Nephron progenitor cell (in vitro differentiated cells): ENCODE results near the gene CXCL17.
A peak's percentile ranks its signal among the peaks of the same experiment; 100 is the strongest.

ENCODE experiments used
- DNase-seq: peaks from one replicate; pipeline ENCODE4 v3.0.0; 2021
- H3K27ac Mint-ChIP-seq: 2 replicates; pipeline ENCODE4 v1.8.0; 2021; ENCODE audit warnings: mild to moderate bottlenecking, moderate library complexity, mixed read lengths
- H3K27me3 Mint-ChIP-seq: 2 replicates; pipeline ENCODE4 v1.8.0; 2021; ENCODE audit warnings: mild to moderate bottlenecking, low read depth, mixed read lengths; ENCODE audit not compliant: poor library complexity
- H3K36me3 Mint-ChIP-seq: 2 replicates; pipeline ENCODE4 v1.8.0; 2021; ENCODE audit warnings: low read depth, mixed read lengths
- H3K4me1 Mint-ChIP-seq: 2 replicates; pipeline ENCODE4 v1.8.0; 2021; ENCODE audit warnings: mixed read lengths
- H3K4me3 Mint-ChIP-seq: 2 replicates; pipeline ENCODE4 v1.8.0; 2021; ENCODE audit warnings: mild to moderate bottlenecking, moderate library complexity, mixed read lengths
- H3K9me3 Mint-ChIP-seq: 2 replicates; pipeline ENCODE4 v1.8.0; 2021; ENCODE audit warnings: mild to moderate bottlenecking, moderate library complexity, mixed read lengths
- TF ChIP-seq, protein P1 (sequence below): fragments of 200-600 bp; sonication (generic); IDR thresholded peaks from 2 replicates; pipeline ENCODE4 v1.5.0; 2021; ENCODE audit warnings: antibody characterized with exemption

The CXCL17 gene

DNA sequence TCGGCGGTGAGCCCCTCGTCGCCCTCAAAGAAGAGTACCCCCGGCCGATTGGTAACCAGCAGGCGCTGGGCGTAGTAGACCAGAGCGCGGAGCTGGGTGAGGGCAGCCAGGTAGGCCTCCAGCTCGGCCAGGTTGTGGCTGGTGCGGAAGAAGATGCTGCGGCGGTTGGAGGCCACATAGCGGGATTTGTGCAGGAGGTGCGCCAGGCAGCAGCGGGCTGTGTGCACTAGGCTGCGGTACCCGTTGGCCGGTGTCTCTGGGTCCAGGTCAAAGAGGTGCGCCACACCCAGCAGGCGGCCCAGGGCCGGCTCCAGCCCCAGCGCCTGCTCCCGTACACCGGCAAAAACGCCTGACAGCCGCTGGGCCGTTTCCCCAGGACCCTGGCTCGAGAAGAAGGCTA, 32.4 kb downstream of the CXCL17 start:
- H3K27me3 Mint-ChIP-seq = peaks cover 2% of the 10 kb centered on the region
- TF ChIP-seq, protein P1, sequence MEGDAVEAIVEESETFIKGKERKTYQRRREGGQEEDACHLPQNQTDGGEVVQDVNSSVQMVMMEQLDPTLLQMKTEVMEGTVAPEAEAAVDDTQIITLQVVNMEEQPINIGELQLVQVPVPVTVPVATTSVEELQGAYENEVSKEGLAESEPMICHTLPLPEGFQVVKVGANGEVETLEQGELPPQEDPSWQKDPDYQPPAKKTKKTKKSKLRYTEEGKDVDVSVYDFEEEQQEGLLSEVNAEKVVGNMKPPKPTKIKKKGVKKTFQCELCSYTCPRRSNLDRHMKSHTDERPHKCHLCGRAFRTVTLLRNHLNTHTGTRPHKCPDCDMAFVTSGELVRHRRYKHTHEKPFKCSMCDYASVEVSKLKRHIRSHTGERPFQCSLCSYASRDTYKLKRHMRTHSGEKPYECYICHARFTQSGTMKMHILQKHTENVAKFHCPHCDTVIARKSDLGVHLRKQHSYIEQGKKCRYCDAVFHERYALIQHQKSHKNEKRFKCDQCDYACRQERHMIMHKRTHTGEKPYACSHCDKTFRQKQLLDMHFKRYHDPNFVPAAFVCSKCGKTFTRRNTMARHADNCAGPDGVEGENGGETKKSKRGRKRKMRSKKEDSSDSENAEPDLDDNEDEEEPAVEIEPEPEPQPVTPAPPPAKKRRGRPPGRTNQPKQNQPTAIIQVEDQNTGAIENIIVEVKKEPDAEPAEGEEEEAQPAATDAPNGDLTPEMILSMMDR = no peak
- H3K36me3 Mint-ChIP-seq = peaks cover 19% of the 10 kb centered on the region
- H3K27ac Mint-ChIP-seq = no peak overlapping the region
- no peak for DNase-seq
- no peaks in the 10 kb centered on the region for H3K9me3 Mint-ChIP-seq
- no peak overlapping the region for H3K4me3 Mint-ChIP-seq
- peaks cover 31% of the 10 kb centered on the region for H3K4me1 Mint-ChIP-seq

DNA sequence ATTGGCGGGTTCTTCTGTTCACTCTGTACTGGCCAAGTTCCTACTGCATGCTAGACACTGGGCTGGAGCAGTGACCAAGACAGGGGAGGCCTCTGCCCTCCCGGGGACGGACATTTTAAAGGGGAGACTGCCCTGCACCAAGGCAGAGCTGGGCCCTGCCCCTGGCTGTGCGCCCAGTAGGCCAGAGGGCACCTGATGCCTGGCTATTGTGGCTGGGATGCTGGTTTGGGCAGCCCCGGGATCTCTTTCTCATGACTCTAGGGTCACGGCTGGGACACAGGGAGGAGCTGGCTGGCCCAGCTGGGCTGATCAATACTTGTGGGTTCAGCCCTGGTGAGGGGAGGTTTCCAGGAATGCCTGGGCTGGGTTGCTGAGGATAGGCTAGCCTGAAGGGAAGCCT, 33.3 kb downstream of the CXCL17 start:
- Mint-ChIP-seq H3K9me3 (no peaks in the 10 kb centered on the region), H3K27ac (no peak overlapping the region), H3K27me3 (peaks cover 2% of the 10 kb centered on the region), H3K4me3 (no peak overlapping the region), H3K4me1 (peaks cover 31% of the 10 kb centered on the region), H3K36me3 (peaks cover 10% of the 10 kb centered on the region)
- no peak for DNase-seq
- TF ChIP-seq, protein P1 = no peak

DNA sequence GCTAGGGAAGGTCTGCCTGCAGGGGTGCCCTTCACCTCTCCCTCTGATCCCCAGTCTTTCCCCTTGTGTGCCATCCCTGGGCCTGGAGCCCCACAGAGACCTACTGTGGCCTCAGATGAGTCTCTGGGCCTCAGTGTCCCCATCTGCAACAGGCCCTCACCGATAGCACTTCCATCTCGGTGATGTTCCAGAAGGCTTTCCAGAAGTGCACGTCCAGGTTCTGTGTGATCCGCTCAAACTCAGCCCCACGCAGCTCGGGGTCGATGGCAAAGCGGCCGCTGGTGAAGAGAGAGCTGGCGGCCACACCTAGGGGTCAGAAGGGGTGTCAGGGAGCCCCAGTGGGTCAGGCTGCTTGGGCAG, 35.0 kb downstream of the CXCL17 start:
- Mint-ChIP-seq H3K27me3 (peaks cover 2% of the 10 kb centered on the region), H3K4me3 (no peak overlapping the region), H3K4me1 (peaks cover 31% of the 10 kb centered on the region), H3K36me3 (peaks cover 13% of the 10 kb centered on the region), H3K27ac (peak overlapping the region; percentile 79), H3K9me3 (no peaks in the 10 kb centered on the region)
- TF ChIP-seq, protein P1 = no peak
- no peak for DNase-seq

DNA sequence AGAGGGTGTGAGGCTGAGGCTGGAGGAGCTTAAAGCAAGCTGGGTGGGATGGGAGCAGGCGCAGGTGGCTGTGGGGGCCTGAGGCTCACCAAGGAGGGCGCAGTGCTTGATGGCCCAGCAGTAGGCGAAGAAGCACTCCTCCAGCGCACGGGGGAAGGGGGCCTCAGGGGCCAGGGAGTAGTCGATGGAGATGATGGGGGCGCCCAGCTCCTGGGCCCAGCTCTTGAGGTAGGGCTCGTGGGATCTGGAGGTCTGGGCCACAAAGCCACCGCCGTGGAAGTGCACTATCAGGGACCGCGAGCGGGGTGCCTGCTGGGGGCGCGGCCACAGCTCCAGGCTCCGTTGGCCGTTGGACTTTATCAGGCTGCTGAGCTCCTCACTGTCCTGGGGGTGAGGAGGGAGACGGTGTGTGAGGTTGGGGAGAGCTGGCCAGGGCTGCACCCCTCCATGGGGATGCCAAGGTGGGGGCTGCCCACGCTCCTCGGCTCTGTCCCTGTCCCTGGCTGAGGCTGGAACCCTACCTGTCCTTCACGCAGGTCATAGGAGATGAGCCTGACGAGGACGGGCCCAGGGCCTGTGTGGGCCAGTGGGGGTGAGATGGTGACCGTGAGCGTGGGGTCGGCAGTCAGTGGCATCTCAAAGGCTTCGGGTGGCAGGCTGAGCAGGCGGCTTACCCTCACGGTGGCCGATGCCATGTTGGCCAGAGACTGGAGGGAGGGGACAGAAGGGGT, 35.5 kb downstream of the CXCL17 start:
- DNase-seq = no peak
- no peak overlapping the region for H3K4me3 Mint-ChIP-seq
- TF ChIP-seq, protein P1 = no peak
- no peaks in the 10 kb centered on the region for H3K9me3 Mint-ChIP-seq
- H3K27ac Mint-ChIP-seq = peak overlapping the region; percentile 54
- peaks cover 14% of the 10 kb centered on the region for H3K36me3 Mint-ChIP-seq
- H3K27me3 Mint-ChIP-seq = peaks cover 4% of the 10 kb centered on the region
- peaks cover 30% of the 10 kb centered on the region for H3K4me1 Mint-ChIP-seq

DNA sequence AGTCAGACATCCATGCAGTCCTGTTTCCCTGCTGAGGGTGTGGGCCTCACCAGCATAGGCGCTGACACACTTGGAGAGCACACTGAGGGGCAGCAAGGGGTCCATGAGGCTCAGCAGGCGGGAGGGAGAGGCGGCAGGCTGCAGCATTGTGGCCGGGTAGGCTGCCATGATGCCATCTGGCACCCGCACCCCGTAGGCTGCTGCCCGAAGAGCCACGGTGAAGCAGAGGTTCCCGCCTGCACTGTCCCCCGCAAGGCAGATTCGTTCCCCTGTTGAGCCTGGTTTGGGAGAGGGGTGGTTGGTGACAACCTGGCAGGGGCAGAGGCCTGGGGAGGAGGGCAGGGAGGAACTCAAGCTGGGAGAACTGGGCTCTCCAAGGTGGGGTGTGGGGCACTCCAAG, 36.6 kb downstream of the CXCL17 start:
- no peak for DNase-seq
- Mint-ChIP-seq H3K36me3 (peaks cover 14% of the 10 kb centered on the region), H3K27me3 (peaks cover 8% of the 10 kb centered on the region), H3K9me3 (no peaks in the 10 kb centered on the region), H3K4me3 (no peak overlapping the region), H3K4me1 (peaks cover 27% of the 10 kb centered on the region), H3K27ac (no peak overlapping the region)
- TF ChIP-seq, protein P1 = no peak

DNA sequence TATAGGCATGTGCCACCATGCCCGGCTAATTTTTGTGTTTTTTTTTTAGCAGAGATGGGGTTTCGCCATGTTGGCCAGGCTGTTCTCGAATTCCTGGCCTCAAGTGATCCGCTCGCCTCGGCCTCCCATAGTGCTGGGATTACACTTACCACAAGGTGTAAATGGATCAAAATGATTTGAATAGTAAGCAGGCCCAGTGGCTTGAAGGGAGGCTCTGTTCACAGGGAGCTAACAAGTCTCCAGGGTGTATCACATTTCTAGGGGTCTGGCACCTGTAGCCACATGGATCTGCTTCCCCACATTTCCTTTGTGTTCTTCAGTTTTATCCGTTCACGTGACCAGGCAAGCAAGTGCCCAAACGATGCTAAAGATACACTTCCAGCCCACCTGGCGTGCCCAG, 39.2 kb downstream of the CXCL17 start:
- peaks cover 13% of the 10 kb centered on the region for H3K27me3 Mint-ChIP-seq
- no peak overlapping the region for H3K27ac Mint-ChIP-seq
- H3K4me3 Mint-ChIP-seq = peak overlapping the region; percentile 90
- TF ChIP-seq, protein P1 = no peak
- H3K4me1 Mint-ChIP-seq = peaks cover 47% of the 10 kb centered on the region
- DNase-seq = no peak
- peaks cover 17% of the 10 kb centered on the region for H3K36me3 Mint-ChIP-seq
- no peaks in the 10 kb centered on the region for H3K9me3 Mint-ChIP-seq
